SK-N-SH treated with all-trans-retinoic acid at 6 μM for 48 hours (cell line): Measurements from ENCODE around the gene MMP21.

Source experiments
- BACH2 ChIP-seq: fragments of 250-450 bp; sonication (Bioruptor Pico); IDR thresholded peaks from 2 replicates; pipeline ENCODE4 v1.9.0; 2021; ENCODE audit warnings: mild to moderate bottlenecking, borderline replicate concordance
- GLIS3 ChIP-seq: fragments of 250-450 bp; sonication (Bioruptor Pico); IDR thresholded peaks from 2 replicates; pipeline ENCODE4 v1.5.0; 2020; ENCODE audit warnings: mild to moderate bottlenecking, moderate library complexity
- PATZ1 ChIP-seq: fragments of 250-450 bp; sonication (Bioruptor Pico); IDR thresholded peaks from 2 replicates; pipeline ENCODE4 v1.8.0; 2020; ENCODE audit warnings: mild to moderate bottlenecking, moderate library complexity, borderline replicate concordance
- PPARA ChIP-seq: fragments of 250-450 bp; sonication (Bioruptor Pico); IDR thresholded peaks from 2 replicates; pipeline ENCODE4 v1.5.0; 2020; ENCODE audit warnings: mild to moderate bottlenecking, borderline replicate concordance
- RARB ChIP-seq: fragments of 250-450 bp; sonication (Bioruptor Pico); IDR thresholded peaks from 2 replicates; pipeline ENCODE4 v1.8.0; 2021; ENCODE audit warnings: mild to moderate bottlenecking, moderate library complexity
- TSHZ2 ChIP-seq: fragments of 250-450 bp; sonication (Bioruptor Pico); IDR thresholded peaks from 2 replicates; pipeline ENCODE4 v1.5.0; 2020; ENCODE audit warnings: mild to moderate bottlenecking, moderate library complexity
- ZNF565 ChIP-seq: fragments of 450-650 bp; formaldehyde crosslinking; conservative IDR thresholded peaks from 2 replicates; pipeline ENCODE4 v1.5.0; 2020; ENCODE audit warnings: low read depth, mild to moderate bottlenecking, moderate library complexity
- ZNF70 ChIP-seq: fragments of 450-650 bp; formaldehyde crosslinking; IDR thresholded peaks from 2 replicates; pipeline ENCODE4 v1.5.0; 2020; ENCODE audit warnings: mild to moderate bottlenecking, moderate library complexity

- TF ChIP-seq PATZ1 (CRISPR knock-in tag), result no peak
- TF ChIP-seq TSHZ2 (CRISPR knock-in tag), result no peak
- TF ChIP-seq BACH2 (CRISPR knock-in tag), result no peak
- no peak for TF ChIP-seq ZNF70 (CRISPR knock-in tag)
- no peak for TF ChIP-seq PPARA
- no peak for TF ChIP-seq ZNF565 (CRISPR knock-in tag)
- TF ChIP-seq RARB (CRISPR knock-in tag), result no peak
- TF ChIP-seq GLIS3 (CRISPR knock-in tag), result no peak
Observed at GRCh38 chr10:125801574-125801973, 26.0 kb upstream of the MMP21 start.
